GM19025 (cell line): ENCODE data around the gene KLF11.

Experiments
- ATAC-seq: cut with Tn5 transposase; IDR thresholded peaks from one replicate; pipeline ENCODE4 v1.9.1; 2021; ENCODE audit warnings: mild to moderate bottlenecking, low read depth, moderate library complexity; ENCODE audit not compliant: unreplicated experiment

Gene KLF11

DNA sequence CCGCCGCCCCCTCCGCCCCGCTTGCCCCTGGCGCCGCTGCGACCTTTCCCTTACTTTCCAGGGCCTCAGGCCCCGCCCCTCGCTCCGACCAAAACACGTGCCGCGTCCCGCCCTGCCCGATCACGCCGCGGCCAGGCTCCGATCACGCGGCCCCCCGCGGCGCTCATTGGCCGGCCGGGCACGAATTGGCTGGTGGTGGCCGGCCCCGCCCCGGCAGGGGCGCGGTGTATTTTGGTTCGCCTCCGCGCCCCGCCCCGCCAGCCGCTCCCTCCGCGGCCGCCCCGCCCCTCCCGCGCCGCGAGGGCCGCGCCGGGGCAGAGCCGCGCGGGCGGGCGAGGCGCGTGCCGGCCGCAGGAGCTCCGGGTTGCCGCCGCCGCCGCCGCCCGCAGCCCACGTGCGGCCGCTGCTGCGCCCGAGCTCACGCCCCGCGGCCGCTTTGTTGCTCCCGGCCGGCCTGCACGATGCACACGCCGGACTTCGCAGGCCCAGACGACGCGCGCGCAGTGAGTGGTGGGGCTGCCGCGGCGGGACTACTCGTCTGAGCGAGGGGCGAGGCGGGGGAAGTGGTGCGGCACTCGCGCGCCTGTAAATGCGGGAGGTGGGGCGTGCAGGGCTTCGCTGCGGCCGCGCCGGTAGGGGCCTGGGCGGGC lies at the start of gene KLF11:
Gene KLF11 (plus strand): TSS at position 295 of the 650 bp plus-strand sequence. CDS start 167 bp downstream, at position 462.
- ATAC-seq: peak; percentile 83

DNA sequence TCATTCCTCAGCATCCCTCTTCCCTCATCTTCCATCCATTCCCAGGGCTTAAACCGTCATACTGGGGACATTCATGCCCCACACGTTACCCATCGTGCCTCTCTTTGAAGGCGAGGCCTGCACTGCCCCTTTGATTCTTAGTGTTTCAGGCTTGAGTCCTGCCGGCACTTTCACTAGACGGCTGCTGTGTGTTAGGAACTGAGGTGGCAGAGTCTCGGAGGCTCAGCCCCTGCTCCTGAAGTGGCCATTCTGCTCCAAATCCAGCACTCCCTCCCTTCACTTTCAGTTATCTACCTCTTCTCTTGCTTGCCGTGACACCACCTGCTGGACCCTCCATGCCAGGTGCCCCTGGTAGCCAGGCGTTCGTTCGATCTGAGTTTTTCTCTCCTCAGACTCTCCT lies 48.9 kb upstream of the KLF11 start:
- ATAC-seq: no peak

DNA sequence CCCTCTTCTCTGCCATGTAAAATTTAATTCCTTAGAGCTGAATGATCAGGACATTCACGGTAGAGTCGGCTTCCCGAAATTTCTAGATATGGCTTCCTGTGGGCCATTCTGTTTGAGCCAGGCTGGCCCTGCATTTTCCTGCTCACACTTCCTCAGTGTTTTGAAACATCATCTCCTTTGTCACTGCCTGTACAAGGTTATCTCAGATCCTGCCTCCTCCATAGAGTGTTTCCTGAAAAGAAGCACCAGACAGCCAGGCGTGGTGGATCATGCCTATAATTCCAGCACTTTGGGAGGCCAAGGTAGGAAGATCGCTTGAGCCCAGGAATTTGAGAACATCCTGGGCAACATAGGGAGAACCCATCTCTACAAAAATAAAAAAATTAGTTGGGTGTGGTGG lies 48.3 kb upstream of the KLF11 start:
- ATAC-seq: no peak

DNA sequence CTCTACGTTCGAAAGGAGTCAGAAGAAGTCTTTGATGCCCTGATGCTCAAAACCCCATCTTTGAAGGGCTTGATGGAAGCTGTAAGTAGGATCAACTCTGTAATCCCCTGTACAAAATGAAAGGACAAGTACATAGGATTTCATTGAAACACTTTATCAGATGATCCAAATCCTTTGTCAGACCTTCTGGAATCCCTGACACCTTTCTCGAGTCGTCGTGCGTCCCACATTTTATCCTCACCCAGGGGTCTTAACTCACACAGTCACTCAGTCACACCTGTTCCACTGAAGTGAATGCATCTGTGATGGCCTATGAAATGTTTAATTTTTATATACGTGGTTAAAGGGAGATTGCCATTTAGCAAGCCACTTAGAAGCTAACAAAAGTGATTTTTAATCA lies 47.0 kb upstream of the KLF11 start:
- no peak for ATAC-seq

- ATAC-seq: no peak
Observed at GRCh38 chr2:9997936-9998335, 45.4 kb upstream of the KLF11 start.

DNA sequence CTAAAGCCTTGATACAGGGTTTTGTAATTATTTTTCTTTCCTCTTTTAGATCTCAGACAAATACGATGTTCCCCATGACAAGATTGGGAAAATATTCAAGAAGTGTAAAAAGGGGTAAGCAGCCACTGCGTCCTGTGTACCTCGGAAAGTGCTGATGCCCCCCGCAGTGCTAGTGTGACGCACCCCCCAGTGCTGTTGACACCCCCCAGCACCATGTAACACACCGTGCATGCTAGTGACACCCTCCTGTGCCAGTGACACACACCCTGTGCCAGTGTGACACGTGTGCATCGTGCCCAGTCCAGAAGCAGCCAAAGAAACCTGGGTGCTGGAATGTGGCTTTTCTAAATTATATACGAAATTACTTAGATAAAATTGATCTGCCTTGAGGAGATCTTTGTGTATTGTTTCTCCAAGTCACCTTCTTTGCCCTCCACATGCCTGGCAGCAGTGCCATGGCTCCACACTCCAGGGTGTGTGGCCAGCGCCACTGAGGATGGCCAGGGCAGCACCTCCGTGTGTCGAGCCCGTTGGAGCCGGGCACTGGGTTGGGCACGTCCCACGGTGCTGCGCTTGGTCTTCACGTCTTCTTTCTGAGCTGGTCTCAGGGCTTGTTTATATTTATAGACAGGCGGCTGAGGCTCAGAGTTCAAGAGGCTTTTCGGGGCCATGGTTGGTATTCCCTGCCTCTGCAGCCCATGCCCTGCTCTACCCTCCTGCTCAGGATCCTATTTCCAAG lies 44.3 kb upstream of the KLF11 start:
- no peak for ATAC-seq

DNA sequence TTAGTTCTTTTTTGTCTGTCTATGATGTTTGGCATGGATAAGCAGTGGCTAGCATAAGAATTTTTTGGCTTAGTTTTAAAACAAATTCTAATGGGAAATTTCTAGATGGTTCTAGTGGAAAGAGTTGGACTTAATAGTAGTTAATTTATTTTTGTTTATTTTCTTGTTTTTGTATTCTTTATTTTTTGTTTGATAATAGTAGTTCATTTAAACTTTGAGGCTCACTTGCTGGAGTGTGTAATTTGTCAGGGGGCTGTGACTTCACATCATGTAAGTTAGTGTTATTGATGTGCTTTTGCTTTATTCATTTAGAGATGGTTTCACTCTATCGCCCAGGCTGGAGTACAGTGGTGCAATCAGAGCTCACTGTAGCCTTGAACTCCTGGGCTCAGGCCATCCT lies 43.7 kb upstream of the KLF11 start:
- no peak for ATAC-seq

DNA sequence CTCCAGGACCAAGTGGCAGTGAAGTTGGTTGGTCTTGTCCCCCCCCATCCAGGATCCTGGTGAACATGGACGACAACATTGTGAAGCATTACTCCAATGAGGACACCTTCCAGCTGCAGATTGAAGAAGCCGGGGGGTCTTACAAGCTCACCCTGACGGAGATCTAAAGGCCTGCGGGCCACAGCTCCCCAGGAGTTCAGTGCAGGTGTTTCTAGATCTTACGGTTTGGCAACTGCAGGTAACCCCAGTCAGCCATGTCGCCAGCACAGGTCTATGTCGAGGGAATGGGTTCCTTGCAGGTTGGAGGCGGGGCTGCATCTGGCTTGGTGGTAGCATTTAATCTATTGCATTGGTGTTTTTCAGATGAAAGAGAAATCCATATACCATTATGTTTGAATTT lies 42.8 kb upstream of the KLF11 start:
- no peak for ATAC-seq

DNA sequence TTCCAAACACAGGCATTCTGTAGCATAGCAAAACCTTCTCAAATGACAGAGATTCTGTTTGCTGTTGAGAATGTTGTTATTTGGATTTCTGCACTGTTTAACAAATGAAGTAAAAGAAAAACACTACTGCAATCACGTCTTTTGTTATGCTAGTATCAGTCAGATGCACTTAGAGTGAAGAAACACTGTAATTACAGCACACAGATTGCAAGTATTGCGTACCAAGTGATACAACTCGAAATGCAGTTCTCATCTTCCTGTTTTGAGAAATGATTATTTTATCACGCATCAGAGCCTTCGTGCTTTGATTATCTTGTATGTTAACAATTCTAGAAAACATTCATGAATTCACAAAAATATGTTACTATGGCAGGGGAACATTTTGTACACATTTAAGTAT lies 41.8 kb upstream of the KLF11 start:
- ATAC-seq: no peak

DNA sequence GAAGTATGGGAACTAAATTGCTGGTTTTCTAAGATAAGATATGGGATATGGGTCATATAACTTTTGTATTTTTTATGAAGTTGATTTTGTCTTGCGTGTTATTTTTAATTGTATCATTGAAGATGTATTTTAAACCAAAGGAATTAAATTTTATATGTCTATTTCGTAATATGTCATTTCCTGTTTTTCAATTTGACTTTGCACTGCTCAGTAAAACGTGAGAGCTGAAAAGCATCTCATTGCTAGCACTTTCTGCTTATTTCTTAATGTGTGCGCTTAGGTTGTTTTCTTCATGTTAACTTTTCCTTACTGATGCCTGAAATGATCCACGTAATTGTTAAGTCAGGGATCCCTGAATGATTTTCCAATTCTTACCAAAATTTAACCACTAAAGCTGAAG lies 41.2 kb upstream of the KLF11 start:
- ATAC-seq: no peak

DNA sequence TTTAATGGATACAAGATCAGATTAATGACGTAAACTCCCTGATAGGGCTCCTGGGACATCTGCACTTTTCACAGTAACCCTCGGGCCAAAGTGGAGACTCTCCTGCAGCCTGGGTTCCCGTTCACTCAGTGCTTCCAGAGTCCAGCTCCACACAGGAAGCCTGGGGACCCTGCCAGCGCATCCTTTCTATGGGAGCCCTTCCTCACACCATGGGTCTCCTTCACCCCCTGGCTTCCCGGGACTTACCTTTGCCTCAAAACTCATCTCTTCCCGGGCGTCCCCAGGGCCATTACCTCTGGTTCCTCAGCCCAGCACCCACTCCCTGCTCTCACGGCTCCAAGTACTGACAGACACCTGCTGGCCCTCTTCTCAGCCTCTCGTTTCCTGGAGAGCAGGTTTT lies 40.7 kb upstream of the KLF11 start:
- no peak for ATAC-seq

- ATAC-seq: no peak
Observed at GRCh38 chr2:10003206-10004125, 39.9 kb upstream of the KLF11 start.

GRCh38 chr2:10004401-10004800 lies 38.9 kb upstream of the KLF11 start:
- no peak for ATAC-seq

GRCh38 chr2:10004836-10005235 lies 38.5 kb upstream of the KLF11 start:
- ATAC-seq: no peak

- no peak for ATAC-seq
Observed at GRCh38 chr2:10005461-10006235, 37.7 kb upstream of the KLF11 start.

DNA sequence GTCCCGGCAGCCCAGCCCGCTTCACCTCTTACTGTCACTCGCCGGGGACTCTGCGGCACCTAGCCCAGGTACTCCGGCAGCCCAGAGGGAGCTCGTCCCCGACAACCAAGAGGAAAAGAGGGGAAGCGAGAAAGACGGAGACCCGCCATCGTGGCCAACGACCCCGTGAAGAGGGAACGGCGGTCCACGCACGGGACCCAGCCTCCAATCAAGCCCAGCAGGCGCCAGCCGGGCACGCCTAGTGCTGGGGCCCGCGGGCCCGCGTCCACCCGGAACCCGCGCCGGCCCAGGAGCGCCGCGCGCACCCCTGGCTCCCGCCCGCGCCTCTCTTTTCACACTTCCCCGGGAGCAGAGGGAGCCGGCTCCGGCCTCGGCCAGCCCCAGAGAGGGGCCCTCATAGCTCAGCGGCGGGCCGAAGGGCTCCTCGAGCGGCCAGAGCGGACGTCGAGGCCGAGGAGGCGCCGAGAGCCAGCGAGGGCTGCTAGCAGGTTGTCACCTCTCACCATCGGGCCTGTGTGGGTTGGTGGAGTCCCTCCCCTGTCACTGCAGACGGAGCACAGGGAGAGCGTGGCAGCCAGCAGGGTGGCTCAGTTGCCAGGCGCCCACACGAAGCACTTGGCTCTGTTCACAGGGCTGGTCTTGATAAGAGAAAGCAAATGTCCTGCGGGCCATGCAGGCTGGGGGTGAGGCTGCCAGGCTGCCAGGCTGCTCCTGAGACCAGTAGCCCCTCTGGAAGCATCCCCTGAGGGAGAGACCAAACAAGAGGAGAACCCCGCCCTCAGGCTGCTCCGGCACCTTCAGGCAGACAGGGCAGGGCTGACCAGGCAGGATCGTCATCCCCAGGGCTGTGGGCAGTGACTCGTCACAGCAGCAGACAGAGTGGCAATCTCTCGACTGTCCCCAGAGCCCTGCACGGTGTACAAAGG lies 36.9 kb upstream of the KLF11 start:
- no peak for ATAC-seq

- ATAC-seq: no peak
Observed at GRCh38 chr2:10007435-10007834, 35.9 kb upstream of the KLF11 start.

DNA sequence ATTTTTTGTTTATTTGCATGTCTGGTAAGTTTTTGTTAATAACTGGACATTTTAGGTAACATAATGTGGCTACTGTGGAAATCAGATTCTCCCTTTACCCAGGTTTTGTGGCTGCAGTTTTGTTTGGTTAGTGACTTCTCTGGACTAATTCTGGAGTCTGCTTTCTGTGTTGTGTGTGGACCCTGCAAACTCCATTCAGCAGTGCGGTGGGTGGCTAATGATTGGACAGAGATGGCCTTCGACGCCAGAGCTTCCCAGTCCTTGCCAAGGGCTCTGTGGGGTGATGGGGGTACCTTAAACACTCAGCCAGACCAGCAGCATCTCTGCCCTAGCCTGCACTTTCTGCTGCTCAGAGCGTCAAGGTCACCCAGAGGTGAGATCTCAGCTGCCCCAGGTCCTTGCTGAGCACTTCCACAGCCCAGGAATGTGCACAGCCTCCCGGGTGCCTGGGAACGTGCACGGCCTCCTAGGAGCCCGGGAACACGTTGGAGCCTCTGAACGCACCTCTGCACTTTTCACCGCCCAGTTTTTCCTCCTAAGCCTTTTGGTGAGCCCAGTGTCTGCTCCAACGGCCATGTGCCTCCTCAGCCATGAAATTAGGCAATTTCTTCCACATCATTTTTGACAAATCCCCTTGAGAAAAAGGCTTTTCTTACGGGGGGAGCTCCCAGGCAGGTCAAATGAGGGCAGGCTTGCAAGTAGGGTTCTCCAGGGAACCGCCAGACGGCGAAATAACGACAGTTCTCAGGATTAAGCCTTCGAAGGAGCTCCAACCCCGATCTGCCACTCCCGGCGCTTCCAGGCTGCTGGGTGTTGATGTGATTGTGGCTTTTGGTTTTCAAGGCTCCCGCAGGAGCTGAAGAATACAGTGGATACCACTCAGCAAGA lies 35.2 kb upstream of the KLF11 start:
- no peak for ATAC-seq

DNA sequence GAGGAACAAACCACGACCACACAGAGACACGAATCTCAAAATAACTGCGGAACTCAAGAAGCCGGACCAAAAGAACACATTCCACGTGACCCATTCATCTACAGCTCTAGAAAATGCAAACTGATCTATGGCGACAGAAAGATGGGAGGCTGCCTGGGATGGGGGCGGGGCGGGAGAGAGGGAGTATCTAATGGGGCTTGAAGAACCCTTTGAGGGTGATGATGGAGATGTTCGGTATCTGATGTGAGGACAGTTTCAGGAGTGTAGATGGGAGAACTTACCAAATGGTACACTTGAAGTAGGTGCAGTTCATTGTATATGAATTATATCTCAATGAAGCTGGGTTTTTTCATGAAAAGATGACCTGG lies 34.6 kb upstream of the KLF11 start:
- no peak for ATAC-seq
